HCT116 (cell line): ENCODE results near the gene SVIL. TPM values are rescaled to one million over a fixed set of nuclear protein-coding genes. Genes with fewer than 3 reads are reported as not detected.
"Not testable (repeated sequence)": the region's sequence is repeated elsewhere in the genome, so short reads cannot be mapped to it uniquely, and the experiment has no call there.

ENCODE experiments used
- ATAC-seq: fragments of 200-7000 bp; cut with Tn5 transposase; 2 replicates; pipeline ENCODE4 v1.9.1; 2020; ENCODE audit warnings: mild to moderate bottlenecking, moderate library complexity
- BruUV-seq: library from RNA; stranded (reverse); fragments of 400-500 nt; replicated peaks from 2 replicates; lab custom pipeline; 2021; lab: Mats Ljungman, UMichigan
- CTCF ChIA-PET: fragments of 300-600 bp; sonication (Branson Sonifier 250); formaldehyde crosslinking; loops from one replicate; lab custom pipeline; 2021; ENCODE audit warnings: antibody characterized with exemption; lab: Charles Lee
- POLR2A ChIA-PET: fragments of 300-600, 350-600 bp; sonication (Branson Sonifier 250); formaldehyde crosslinking; loops from one replicate; lab custom pipeline; 2021; ENCODE audit warnings: antibody characterized with exemption; lab: Charles Lee
- RAD21 ChIA-PET, 2 experiments: fragments of 300-600 bp; sonication (Branson Sonifier 250); formaldehyde crosslinking; loops; one replicate each; lab custom pipeline; 2023; ENCODE audit warnings: low total read pairs in 2 of 2; ENCODE audit not compliant: uncharacterized antibody in 2 of 2, unreplicated experiment in 2 of 2, low non-redundant PET in 1 of 2; lab: Charles Lee
- DNase-seq: peaks from one replicate; pipeline ENCODE4 v3.0.0-alpha.2; 2010; ENCODE audit warnings: low read depth, low spot score
- H2AFZ ChIP-seq: fragments of 200-600 bp; shearing (Covaris generic), sonication (generic); 2 replicates; pipeline ENCODE4 v1.6.1; 2017; ENCODE audit warnings: low read depth, mixed run types, mixed read lengths, antibody characterized with exemption, low read length; ENCODE audit not compliant: poor library complexity, severe bottlenecking
- H3K27ac ChIP-seq: 2 replicates; pipeline ENCODE4 v1.5.1; 2012; ENCODE audit warnings: low read depth, low read length
- H3K27me3 ChIP-seq: fragments of 200-600 bp; sonication (generic); 2 replicates; pipeline ENCODE4 v1.6.1; 2016; ENCODE audit warnings: mixed run types, low read length, mixed read lengths; ENCODE audit not compliant: insufficient read depth
- H3K36me3 ChIP-seq, 2 experiments: fragments of 200-500 bp in 1 of 2; fragments of 200-600 bp in 1 of 2; sonication (Bioruptor generic) in 1 of 2; sonication (generic) in 1 of 2; 2 replicates each; pipeline versions ENCODE4 v1.5.1 to v1.6.1; 2014 to 2016; ENCODE audit warnings: low read length in 2 of 2, inconsistent platforms in 1 of 2, mixed read lengths in 1 of 2, mixed run types in 1 of 2; ENCODE audit not compliant: insufficient read depth in 2 of 2, control insufficient read depth in 1 of 2
- H3K4me1 ChIP-seq, 2 experiments: fragments of 200-600 bp in 1 of 2; sonication (generic) in 1 of 2; 2 replicates each; pipeline versions ENCODE4 v1.5.1 to v1.6.1; 2012 to 2017; ENCODE audit warnings: low read length in 2 of 2, inconsistent platforms in 1 of 2, mild to moderate bottlenecking in 1 of 2, mixed read lengths in 1 of 2, mixed run types in 1 of 2, moderate library complexity in 1 of 2; ENCODE audit not compliant: insufficient read depth in 2 of 2, control insufficient read depth in 1 of 2
- H3K4me2 ChIP-seq: fragments of 200-600 bp; sonication (generic); 2 replicates; pipeline ENCODE4 v1.6.1; 2017; ENCODE audit warnings: mixed run types, low read length, mixed read lengths
- H3K4me3 ChIP-seq, 2 experiments: fragments of 200-600 bp in 1 of 2; sonication (generic) in 1 of 2; replicated peaks in 1 of 2; 2 replicates each; pipeline ENCODE4 v1.5.1; 2011 to 2016; ENCODE audit warnings: low read length in 2 of 2, control low read depth in 1 of 2, low read depth in 1 of 2, mild to moderate bottlenecking in 1 of 2, mixed read lengths in 1 of 2, mixed run types in 1 of 2
- H3K79me2 ChIP-seq: fragments of 200-600 bp; sonication (generic); 2 replicates; pipeline ENCODE4 v1.6.1; 2017; ENCODE audit warnings: mild to moderate bottlenecking, mixed run types, low read length, moderate library complexity, mixed read lengths; ENCODE audit not compliant: insufficient read depth
- H3K9ac ChIP-seq: fragments of 200-600 bp; sonication (generic); 2 replicates; pipeline ENCODE4 v1.6.1; 2016; ENCODE audit warnings: low read length, mixed read lengths
- H3K9me2 ChIP-seq: fragments of 200-600 bp; sonication (generic), shearing (Covaris generic); 2 replicates; pipeline ENCODE4 v1.6.1; 2017; ENCODE audit warnings: mixed run types, mild to moderate bottlenecking, moderate library complexity; ENCODE audit not compliant: insufficient read depth
- H3K9me3 ChIP-seq, 2 experiments: fragments of 200-500 bp in 1 of 2; fragments of 200-600 bp in 1 of 2; sonication (Bioruptor generic) in 1 of 2; sonication (generic) in 1 of 2; 2 replicates each; pipeline ENCODE4 v1.6.1; 2014 to 2017; ENCODE audit warnings: low read length in 2 of 2, mixed read lengths in 2 of 2, inconsistent platforms in 1 of 2, low read depth in 1 of 2, mild to moderate bottlenecking in 1 of 2, mixed run types in 1 of 2, moderate library complexity in 1 of 2; ENCODE audit not compliant: control insufficient read depth in 1 of 2, insufficient read depth in 1 of 2
- H4K20me1 ChIP-seq: fragments of 200-600 bp; sonication (generic), shearing (Covaris generic); 2 replicates; pipeline ENCODE4 v1.6.1; 2017; ENCODE audit warnings: mixed run types, mild to moderate bottlenecking, moderate library complexity; ENCODE audit not compliant: insufficient read depth
- CBX3 ChIP-seq: IDR thresholded peaks from 2 replicates; pipeline ENCODE4 v1.6.1; 2012; ENCODE audit warnings: low read depth
- EZH2 ChIP-seq: fragments of 200-600 bp; sonication (generic); IDR thresholded peaks from 2 replicates; pipeline ENCODE4 v1.6.1; 2017; ENCODE audit warnings: antibody characterized with exemption, mixed run types
- EZH2phosphoT487 ChIP-seq: fragments of 200-600 bp; IDR thresholded peaks from 2 replicates; pipeline ENCODE4 v1.6.1; 2018; ENCODE audit warnings: antibody characterized with exemption, borderline replicate concordance
- FOSL1 ChIP-seq: IDR thresholded peaks from 2 replicates; pipeline ENCODE4 v1.6.1; 2012; ENCODE audit warnings: low read depth
- MAX ChIP-seq: IDR thresholded peaks from 2 replicates; pipeline ENCODE4 v1.6.1; 2012
- POLR2AphosphoS5 ChIP-seq: IDR thresholded peaks from 2 replicates; pipeline ENCODE4 v1.6.1; 2011; ENCODE audit warnings: mild to moderate bottlenecking, low read depth, low read length, moderate library complexity
- RAD21 ChIP-seq: IDR thresholded peaks from 2 replicates; pipeline ENCODE4 v1.6.1; 2012; ENCODE audit warnings: low read depth, mild to moderate bottlenecking
- REST ChIP-seq: IDR thresholded peaks from 2 replicates; pipeline ENCODE4 v1.6.1; 2012; ENCODE audit warnings: low read depth
- SIN3A ChIP-seq: IDR thresholded peaks from 2 replicates; pipeline ENCODE4 v1.6.1; 2012; ENCODE audit warnings: low read depth
- TCF7L2 ChIP-seq: IDR thresholded peaks from 2 replicates; pipeline ENCODE4 v1.7.0; 2011; ENCODE audit warnings: borderline replicate concordance, inconsistent platforms; ENCODE audit not compliant: insufficient read depth, insufficient read length; ENCODE audit errors: extremely low read depth
- ZBTB33 ChIP-seq: IDR thresholded peaks from 2 replicates; pipeline ENCODE4 v1.6.1; 2011; ENCODE audit warnings: mild to moderate bottlenecking, low read length, moderate library complexity; ENCODE audit not compliant: insufficient replicate concordance; ENCODE audit errors: extremely low read depth
- ZFX ChIP-seq: fragments of 450-650 bp; IDR thresholded peaks from 2 replicates; pipeline ENCODE4 v1.6.1; 2017
- intact Hi-C: fragments of 100-400 bp; cut with micrococcal nuclease; formaldehyde crosslinking; loops from 2 replicates; pipeline ENCODE4 v1.10.0; 2022
- total RNA-seq: library from RNA; stranded (reverse); gene quantifications from one replicate; pipeline ENCODE4 v1.2.1, GENCODE V29; 2021; ENCODE audit not compliant: unreplicated experiment
- TF ChIP-seq, protein P1 (sequence below): IDR thresholded peaks from 2 replicates; pipeline ENCODE4 v1.6.1; 2012

SVIL gene
- total RNA-seq, 1 experiment from 2014 or later = 27.0 TPM

GRCh38 chr10:29627201-29628132 is 7.3 kb downstream of the SVIL start:
- H3K4me2 ChIP-seq = no peak overlapping the region
- CTCF ChIA-PET = no interaction called here
- TF ChIP-seq, protein P1, sequence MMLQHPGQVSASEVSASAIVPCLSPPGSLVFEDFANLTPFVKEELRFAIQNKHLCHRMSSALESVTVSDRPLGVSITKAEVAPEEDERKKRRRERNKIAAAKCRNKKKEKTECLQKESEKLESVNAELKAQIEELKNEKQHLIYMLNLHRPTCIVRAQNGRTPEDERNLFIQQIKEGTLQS = no peak
- no peak for TF ChIP-seq MAX
- no peak for TF ChIP-seq FOSL1
- TF ChIP-seq CBX3 = no peak
- no peak for TF ChIP-seq TCF7L2
- TF ChIP-seq ZFX = no peak
- no peak for TF ChIP-seq SIN3A
- TF ChIP-seq EZH2phosphoT487 = no peak
- TF ChIP-seq RAD21 = no peak
- no peak for TF ChIP-seq ZBTB33
- TF ChIP-seq REST = no peak
- no peak for TF ChIP-seq POLR2AphosphoS5
- TF ChIP-seq EZH2 = no peak
- TF ChIP-seq, all 23 proteins: peak for 0
- no peak overlapping the region for H2AFZ ChIP-seq
- no TSS peak for BruUV-seq
- intact Hi-C loops = no loop called here
- H3K79me2 ChIP-seq = peaks cover 12% of the 10 kb centered on the region
- H3K27ac ChIP-seq = no peak overlapping the region
- H3K27me3 ChIP-seq = no peaks in the 10 kb centered on the region
- no peak overlapping the region for H3K4me3 ChIP-seq
- no peak for ATAC-seq
- H3K36me3 ChIP-seq = no peaks in the 10 kb centered on the region
- ChIA-PET RAD21 (no interaction called here), POLR2A (no interaction called here)
- no peaks in the 10 kb centered on the region for H3K9me2 ChIP-seq
- H4K20me1 ChIP-seq = no peaks in the 10 kb centered on the region
- H3K9me3 ChIP-seq = no peaks in the 10 kb centered on the region
- H3K4me1 ChIP-seq = peaks cover 11 to 13% of the 10 kb centered on the region in 2 experiments
- H3K9ac ChIP-seq = no peak overlapping the region
- DNase-seq = no peak

- H3K9me3 ChIP-seq, H3K27me3 ChIP-seq, H3K36me3 ChIP-seq, intact Hi-C loops, H3K9me2 ChIP-seq, H3K4me1 ChIP-seq, H4K20me1 ChIP-seq, ATAC-seq, BruUV-seq, H3K9ac ChIP-seq, H3K4me3 ChIP-seq, H3K27ac ChIP-seq, DNase-seq, H3K4me2 ChIP-seq, H2AFZ ChIP-seq, CTCF ChIA-PET: not testable (repeated sequence)
- peaks cover 17% of the 10 kb centered on the region; the same call in 1 of the 2 replicates for H3K79me2 ChIP-seq
- ChIA-PET RAD21 (interaction anchor here in 1 of 2 experiments (0.7 kb wide), 1 partner anchor 194 kb away, joined by 4 read pairs; no protein-coding TSS in a partner anchor), POLR2A (interaction anchor here (0.8 to 1.2 kb wide), 2 partner anchors 10 to 68 kb away, joined by 3 read pairs; partner anchors contain the start of gene SVIL)
Measured at GRCh38 chr10:29624357-29624756, 10.4 kb downstream of the SVIL start.
